HG03045 (cell line): Measurements from ENCODE around the gene ANKRD6.
"Not testable (repeated sequence)": the region's sequence is repeated elsewhere in the genome, so short reads cannot be mapped to it uniquely, and the experiment has no call there.

ENCODE experiments used
- ATAC-seq: cut with Tn5 transposase; IDR thresholded peaks from one replicate; pipeline ENCODE4 v1.9.1; 2021; ENCODE audit warnings: mild to moderate bottlenecking, moderate library complexity; ENCODE audit not compliant: unreplicated experiment

The ANKRD6 gene

GRCh38 chr6:89432875-89433251, at the start of gene ANKRD6:
Gene ANKRD6 (plus strand): TSS chr6:89433152. CDS start chr6:89566977, 133,825 bp downstream.
- peak; percentile 93 for ATAC-seq

GRCh38 chr6:89385156-89385667, 47.7 kb upstream of the ANKRD6 start:
- ATAC-seq = peak; percentile 36

DNA sequence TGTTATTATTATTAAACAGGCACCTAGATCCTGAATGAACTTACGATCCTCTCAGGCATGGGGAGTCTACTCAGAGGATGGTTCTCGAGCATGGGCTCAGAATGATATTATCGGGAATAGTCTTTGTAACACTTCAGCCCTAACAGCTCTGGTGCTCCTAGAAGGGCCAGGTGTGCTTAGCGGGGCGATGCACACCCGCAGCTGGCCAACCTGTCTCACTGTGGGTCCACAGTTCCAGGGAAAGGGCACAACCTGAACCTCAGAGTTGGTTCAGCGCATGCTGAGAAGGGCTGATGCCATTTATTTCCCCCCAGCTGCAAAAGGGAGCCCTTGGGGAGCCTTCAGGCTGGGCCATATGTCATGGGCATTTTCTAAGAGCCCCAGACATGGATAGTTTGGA, 47.1 kb upstream of the ANKRD6 start:
- no peak for ATAC-seq

- peak; percentile 28 for ATAC-seq
Measured at GRCh38 chr6:89386917-89387491, 45.9 kb upstream of the ANKRD6 start.

DNA sequence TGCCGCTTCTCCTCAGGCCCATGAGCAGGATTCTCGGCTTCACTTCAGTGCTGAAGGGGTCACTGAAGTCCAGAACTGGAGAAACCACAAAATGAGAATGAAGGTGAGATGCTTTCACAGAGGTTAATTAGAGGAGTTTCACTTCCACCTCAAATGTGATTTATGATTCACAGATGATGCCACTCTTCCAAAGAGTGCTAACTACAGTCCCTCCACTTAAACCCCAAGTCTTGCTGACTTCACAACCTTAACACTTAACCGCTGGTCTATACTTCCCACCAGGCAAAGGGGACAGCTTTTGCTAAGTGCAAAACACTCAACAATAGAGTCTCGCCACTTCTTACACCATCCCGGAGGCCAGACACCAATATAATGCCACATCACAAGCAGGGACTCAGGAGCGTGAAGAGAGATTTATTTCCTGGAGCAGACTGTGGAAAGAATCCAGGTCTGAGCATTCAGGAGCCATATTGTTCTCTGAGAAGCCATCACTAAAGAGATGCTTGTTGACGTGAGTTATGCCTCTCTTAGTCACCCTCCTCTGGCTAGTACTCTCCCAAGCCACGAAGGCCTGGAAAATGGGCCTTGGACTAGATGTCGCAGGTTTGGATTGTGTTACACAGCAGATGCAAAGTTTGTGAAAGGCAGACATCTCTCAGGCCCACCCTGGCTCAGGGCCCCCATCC, 45.3 kb upstream of the ANKRD6 start:
- peak; percentile 92 for ATAC-seq

DNA sequence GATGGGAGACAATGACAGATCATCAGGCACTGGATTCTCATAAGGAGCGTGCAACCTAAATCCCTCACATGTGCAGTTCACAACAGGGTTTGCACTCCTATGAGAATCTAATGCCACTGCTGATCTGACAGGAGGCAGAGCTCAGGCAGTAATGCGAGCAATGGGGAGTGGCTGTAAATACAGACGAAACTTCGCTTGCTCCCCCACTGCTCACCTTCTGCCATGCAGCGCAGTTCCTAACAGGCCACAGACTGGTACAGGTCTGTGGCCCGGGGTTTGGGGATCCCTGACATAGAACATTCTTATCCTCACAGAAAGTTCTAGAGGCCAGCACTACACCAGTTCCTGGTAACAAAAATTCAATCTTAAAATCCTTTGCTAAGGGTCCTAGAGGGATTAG, 44.1 kb upstream of the ANKRD6 start:
- no peak for ATAC-seq

DNA sequence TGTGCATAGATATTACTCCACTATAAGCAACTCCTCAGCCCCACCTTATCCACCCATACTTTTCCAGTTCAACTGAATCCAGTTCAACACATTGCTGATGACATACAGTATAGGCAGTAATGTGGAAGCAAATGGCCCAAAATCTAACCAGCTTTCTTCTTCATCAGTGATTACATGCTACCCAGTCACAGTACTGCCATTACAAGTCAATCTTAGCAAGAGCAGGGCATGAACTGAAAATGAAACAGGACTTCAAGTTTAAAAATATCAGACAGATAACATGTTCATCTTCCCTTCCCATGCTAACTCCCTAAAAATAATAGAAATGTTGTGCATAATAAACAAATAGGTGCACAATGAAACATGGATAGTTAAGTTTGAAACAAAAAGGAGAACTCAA, 40.1 kb upstream of the ANKRD6 start:
- no peak for ATAC-seq

- ATAC-seq = no peak
Measured at GRCh38 chr6:89393659-89394058, 39.3 kb upstream of the ANKRD6 start.

GRCh38 chr6:89397884-89398283, 35.1 kb upstream of the ANKRD6 start:
- not testable (repeated sequence) for ATAC-seq

DNA sequence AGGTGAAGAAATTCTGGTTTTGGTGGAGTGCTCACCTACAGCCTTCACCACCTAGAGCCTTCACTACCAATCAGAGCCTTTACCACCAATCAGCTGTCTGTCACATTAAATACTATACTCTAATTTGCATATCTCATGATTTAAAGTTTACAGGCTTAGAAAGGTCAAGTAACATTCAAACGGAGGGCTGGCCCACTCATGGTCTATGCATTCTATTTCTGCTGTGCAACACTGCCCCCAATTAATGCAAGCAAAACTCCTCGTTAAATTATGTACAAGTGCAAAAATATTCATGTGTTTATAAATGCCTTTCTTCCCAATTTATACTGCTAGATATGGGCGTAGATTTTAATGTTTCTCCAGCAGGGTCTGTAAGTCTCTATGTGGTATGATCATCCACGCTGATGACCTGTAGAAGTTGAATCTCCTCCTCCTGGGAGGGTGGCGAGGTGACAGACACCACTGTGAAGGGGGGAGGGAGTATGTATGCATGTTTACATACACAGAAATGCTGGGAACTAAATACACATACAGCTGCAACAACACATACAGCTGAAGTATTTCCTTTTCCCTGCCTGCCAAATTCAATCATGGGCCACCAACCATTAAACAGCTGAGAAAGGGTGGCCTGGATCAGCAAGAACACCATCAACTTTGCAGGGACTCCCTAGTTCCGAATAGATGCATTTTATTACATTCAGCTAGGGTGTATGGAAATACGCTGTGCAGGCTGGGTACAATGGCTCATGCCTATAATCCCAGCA, 34.0 kb upstream of the ANKRD6 start:
- no peak for ATAC-seq

- no peak for ATAC-seq
Measured at GRCh38 chr6:89400050-89400449, 32.9 kb upstream of the ANKRD6 start.

DNA sequence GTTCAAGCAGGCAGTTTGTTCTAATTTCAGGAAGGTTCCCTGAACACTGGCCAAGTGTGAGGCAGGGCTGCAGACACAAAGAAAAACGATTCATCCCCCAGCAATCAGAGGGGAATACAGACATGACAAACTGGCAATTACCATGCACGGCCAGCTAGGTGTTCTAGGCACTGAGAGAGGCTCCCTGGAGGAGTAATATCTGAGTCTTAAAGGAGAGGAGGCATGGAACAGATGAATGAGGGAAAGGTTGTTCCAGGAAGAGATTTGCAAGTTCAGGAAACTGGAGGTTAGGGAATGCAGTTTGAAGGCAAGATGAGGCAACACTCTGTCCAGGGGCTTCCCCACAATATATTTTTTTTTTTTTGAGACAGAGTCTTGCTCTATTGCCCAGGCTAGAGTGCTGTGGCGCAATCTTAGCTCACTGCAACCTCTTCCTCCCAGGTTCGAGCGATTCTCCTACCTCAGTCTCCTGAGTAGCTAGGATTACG, 32.0 kb upstream of the ANKRD6 start:
- ATAC-seq = no peak

- ATAC-seq = no peak
Measured at GRCh38 chr6:89402776-89403175, 30.2 kb upstream of the ANKRD6 start.

- no peak for ATAC-seq
Measured at GRCh38 chr6:89404512-89404911, 28.4 kb upstream of the ANKRD6 start.

DNA sequence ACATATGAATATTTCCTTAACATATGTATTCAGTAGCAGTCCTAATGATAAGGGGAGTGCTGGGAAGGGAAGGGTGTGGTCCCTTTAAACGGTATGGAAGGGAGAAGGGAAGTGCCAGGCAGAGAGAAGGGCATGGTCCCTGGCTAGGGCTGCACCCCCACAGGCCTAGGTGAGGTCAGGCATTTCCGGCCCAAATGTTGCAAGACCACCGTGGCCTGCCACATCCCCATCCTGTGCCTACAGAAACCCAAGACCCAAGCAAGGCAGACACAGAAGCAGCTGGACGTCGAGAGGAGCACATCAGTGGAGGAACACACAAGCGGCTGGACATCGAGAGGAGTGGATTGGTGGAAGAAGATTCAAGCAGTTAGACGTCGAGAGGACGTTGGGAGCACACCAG, 26.8 kb upstream of the ANKRD6 start:
- ATAC-seq = no peak

DNA sequence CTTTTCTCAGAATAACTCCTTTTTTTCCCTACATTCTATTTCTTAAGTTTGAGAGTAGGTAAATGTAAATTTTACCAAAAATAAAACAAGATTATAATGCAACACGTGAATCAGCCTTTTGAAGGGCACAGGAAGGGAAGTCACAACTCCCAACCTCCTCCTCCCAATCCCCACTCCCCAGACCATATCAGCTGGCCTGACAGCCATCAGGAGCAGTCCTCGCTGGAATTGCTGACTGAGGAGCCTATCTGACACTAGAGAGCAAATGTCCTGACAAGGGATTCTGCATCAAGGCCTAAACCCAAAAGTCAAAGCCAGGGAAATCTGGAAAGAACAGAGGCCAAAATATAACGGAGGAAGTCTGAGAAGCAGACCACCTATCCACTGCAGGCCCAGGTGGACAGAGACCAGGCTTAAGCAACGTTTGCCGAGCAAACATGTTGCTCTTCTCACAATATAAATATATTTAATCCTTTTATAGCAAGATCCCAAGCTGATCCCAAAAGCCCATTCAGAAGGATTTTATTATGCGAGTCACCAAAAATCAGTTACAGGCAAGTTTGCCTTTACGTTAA, 23.4 kb upstream of the ANKRD6 start:
- ATAC-seq = no peak

GRCh38 chr6:89410231-89410761, 22.7 kb upstream of the ANKRD6 start:
- ATAC-seq = no peak

- no peak for ATAC-seq
Measured at GRCh38 chr6:89410788-89411144, 22.2 kb upstream of the ANKRD6 start.

DNA sequence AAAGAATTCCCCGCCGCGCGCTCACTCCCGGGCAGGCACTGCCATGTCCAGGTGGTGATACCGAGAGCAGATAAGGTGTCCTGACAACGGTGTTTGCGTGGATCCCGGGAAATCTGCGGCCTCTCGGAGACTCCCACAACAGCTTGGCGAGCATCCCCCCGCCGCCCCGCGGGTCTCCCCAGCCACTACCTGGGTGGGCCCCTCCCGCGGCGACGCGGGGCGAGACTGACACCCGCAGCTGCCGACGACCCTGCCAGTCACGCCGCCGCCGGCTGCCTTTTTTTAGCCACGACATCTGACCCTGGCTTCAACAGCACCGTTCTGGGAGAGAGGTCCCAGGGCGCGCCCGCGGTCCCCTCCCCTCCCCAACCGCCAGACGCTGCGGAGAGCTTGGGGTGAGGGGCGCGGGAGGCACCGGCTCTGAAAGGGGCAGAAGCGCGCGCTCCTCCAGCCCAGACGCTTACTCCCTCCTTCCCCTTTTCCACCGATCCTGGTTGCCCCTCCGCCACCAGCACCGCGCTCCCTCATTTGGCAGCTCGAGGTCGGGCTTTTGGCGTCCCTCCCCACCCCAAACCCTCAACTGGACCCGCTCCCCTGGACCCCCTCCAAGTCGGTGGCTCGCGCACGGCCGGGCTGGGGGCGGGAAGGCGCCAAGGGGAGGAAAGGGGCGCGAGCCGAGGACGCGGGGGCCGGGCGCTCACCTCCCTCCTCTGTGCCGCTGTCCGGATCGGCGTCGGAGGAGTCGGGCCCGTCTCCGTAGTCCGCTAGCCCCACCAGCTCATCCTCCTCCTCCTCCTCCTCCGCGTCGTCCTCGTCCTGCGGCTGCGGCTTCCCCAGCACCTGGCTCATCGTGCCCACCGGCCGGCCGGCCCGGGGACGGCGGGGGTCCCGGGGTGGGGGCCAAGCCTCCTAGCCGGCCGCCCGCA, 21.5 kb upstream of the ANKRD6 start:
- peak; percentile 44 for ATAC-seq
